Cardiac septum (tissue), 1 donor: ENCODE measurements around the gene PRAME. TPM values are rescaled to one million over a fixed set of nuclear protein-coding genes. Genes with fewer than 3 reads are reported as not detected.
"Not testable (repeated sequence)": the region's sequence is repeated elsewhere in the genome, so short reads cannot be mapped to it uniquely, and the experiment has no call there.

Source experiments
- DNase-seq: peaks from one replicate; pipeline ENCODE4 v3.0.0-alpha.2; 2020; ENCODE audit warnings: low spot score
- intact Hi-C: fragments of 100-400 bp; cut with DNase I; formaldehyde crosslinking; loops from one replicate; pipeline ENCODE4 v1.14.0; 2022
- total RNA-seq: library from RNA; stranded (reverse); fragmentation: NEBNext Ultra II Directional; extraction: Animal tissue kit (Norgen Biotek cat#: 25700); gene quantifications from one replicate; pipeline ENCODE4 v1.2.1, GENCODE V29; 2021
- donor health status: DM: no; HTN: no; CAD: no.

Gene PRAME
- total RNA-seq, 1 donor from 2014 or later, result 0.27 TPM

DNA sequence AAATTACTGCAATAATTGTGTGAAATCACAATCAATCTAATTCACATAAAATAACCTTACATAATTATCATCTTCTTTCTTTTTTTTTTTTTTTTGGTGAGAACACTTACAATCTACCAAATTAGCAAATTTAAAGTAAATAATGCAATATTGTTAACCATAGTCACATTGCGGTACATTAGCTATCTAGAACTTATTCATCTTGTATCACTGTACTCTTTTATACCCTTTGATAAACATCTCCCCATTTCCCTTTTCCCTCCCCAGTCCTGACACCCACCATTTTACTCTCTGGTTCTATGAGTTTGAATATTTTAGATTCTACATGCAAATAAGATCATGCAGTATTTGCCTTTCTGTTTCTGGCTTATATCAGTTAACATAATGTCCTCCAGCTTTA lies 24.0 kb upstream of the PRAME start:
- DNase-seq, result no peak
- intact Hi-C loops, result no loop called here

DNA sequence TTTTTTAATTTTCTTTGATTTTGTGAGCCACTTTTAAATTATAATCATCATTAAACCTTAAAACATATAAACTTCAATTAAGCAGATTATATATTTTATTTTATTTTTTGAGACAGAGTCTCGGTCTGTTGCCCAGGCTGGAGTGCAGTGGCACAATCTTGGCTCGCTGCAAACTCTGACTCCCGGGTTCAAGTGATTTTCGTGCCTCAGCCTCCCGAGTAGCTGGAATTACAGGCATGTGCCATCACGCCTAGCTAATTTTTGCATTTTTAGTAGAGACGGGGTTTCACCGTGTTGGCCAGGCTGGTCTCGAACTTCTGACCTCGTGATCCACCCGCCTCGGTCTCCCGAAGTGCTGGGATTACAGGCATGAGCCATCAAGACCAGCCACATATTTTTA lies 22.5 kb upstream of the PRAME start:
- DNase-seq, intact Hi-C loops: not testable (repeated sequence)

DNA sequence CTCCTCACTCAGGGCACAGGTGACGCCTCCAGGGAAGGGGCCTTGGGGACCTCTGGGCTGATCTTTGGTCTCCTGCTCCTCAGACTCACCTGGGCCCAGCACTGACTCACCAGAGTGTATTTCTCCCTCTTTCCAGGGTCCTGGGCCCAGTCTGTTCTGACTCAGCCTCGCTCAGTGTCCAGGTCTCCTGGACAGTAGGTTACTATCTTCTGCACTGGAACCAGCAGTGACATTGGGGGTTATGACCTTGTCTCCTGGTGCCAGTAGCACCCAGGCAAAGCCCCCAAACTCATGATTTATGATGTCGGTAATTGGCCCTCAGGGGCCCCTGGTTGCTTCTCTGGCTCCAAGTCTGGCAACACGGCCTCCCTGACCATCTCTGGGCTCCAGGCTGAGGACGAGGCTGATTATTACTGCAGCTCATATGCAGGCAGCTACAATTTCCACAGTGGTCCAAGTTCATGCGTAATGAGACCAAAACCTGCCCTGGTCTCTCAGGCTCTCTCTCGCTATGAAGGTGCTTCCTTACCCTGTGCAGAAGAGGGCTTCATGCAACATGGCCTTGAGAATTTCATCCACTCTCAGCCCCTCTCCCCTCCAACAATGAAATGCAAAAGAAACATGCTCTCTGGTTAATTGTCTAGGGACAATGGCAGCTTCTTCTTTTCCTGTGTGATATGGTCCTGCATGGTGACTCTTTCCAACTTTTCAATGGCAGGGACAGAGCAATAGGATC lies 21.0 kb upstream of the PRAME start:
- DNase-seq, result no peak

DNA sequence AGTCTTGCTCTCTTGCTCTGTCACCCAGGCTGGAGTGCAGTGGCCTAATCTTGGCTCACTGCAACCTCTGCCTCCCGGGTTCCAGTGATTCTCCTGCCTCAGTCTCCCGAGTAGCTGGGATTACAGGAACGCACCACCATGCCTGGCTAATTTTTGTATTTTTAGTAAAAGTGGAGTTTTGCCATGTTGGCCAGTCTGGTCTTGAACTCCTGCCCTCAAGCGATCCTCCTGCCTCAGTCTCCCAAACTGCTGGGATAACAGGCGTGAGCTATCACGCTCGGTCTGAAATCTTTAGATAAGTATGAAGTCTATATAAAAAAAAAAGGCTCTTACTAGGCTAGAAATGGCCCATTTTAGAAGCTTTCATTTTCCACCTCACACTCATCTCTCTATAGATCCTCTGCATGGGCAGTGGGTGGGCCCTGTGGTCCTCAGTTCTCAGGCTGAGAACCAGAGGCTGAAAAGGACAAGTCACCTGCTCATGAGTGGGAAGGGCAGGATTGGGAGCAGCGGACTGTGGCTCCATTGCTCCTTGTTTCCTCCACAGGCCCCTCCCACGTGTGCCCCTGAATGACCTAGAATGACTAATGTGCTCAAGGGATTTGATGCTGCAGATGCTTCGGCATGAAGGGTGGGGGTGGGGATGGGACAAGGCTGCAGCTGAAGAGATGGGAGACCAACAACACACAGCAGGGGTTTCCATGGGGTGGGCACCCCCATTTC lies 19.8 kb upstream of the PRAME start:
- intact Hi-C loops, result no loop called here

More for the DNA sequence above, 21.0 kb upstream of the PRAME start:
- intact Hi-C loops, result no loop called here

DNA sequence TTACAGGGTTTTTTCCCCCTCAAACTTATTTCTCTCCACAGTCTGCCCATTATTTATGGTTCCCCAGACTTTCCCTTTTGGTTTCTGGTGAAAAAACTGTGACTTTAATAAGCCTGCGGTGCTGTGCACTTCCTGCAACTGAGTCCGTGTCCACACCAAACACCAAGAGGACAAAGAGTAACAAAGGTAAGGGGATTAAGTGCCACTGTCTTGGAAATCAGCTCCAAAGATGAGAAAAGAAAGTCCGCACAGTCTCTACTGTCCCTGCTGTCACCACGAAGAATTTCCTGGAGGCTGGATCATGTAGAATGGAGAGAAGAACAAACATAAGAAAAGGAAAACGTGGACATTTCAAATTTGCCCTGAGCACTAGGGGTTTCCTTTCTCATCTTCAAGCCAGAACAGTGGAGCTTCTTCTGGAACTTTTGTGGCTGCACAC lies 17.9 kb upstream of the PRAME start:
- intact Hi-C loops, result no loop called here
- no peak for DNase-seq

More for the DNA sequence above, 19.8 kb upstream of the PRAME start:
- DNase-seq, result no peak

DNA sequence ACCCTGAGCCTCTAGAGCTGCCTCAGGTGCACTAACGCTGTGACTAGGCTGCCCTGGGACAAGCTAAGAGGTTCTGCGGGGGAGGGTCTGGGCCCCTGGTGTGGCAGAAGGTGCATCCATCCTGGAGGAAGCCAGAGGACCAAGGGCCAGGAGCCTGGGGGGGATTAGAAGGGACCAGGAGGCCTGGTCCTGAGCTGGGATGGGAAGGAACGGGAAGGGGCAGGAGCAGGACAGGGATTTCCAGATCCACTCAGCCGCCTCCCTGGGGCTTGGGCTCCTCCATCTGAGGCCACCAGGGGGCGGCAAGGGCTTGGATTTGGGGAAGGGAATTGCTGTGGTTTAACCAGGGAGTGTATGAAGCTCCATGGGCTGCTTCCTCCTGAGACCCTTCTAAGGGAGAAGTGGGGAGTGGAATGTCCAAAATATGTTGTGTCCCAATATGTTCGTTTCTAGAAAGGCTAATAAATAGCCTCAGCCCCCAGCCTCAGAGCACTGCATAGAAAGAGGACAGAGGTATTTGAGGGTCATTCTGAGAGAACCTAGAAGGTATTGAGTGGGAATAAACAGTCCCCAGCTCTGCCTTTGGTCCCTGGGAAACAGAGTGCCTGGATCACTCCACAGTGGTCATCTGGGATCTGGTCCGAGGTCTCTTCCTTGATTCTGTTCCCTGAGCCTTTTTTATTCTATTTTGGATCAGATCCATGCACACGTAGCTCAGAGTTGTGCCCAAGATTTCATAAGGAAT lies 17.4 kb upstream of the PRAME start:
- intact Hi-C loops, result no loop called here
- no peak for DNase-seq

DNA sequence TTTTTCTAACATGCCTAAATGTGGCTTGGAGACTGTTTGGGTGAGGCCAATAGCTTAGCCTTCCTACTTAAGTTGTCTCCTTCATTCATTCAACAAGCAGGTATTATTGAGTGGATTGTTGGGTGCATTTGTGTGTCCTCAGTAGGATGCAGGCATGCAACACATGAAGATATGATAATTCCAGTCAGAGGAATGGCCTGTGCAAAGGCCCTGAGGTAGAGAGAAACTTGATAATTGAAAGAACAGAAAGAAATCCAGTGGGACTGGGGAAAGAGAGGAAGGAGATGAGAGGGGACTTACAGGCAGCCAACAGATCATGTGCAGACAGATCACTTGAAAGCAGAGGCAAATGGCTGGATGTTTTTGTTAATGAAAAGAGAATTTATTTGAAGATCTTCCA lies 15.3 kb upstream of the PRAME start:
- intact Hi-C loops, result no loop called here
- DNase-seq, result no peak

DNA sequence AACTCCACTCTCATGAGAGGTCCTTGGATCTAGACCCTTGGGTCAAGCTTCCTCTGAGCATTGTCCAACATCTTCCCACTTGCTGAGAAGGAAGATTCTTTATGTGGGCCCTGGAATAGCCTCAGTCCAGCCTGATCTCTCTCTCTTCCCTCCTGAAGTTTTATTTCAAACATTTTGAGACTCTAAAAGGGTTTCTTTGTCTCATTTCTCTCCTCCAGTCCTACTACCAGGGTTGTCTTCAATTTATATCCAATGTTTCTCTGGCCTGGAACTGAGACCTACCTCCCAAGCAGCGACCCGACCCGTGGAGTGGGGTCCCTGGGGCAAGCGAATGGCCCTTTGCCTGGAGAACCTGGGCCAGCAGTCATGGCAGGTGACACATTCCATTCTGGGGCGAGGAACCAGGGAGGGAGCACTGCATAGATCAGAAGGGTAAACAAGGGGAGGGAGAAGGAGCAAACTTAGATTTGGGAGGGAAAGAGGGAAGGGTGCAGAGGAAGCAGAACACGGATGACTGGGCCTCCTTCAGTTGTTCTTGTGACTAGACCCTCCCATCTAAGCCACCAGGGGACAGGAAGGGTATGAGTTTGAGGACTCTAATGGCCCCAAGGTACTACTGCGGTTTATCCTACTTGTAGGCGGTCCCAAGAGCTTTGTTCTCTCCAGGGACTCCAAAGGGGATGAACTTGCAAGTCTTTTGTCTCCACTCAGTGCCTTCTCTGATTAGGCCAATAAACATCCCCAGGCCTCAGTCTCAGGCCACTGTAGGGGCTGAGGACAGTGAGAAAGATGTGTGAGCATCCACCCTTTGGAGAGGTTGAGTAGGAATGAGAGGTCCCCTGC lies 14.2 kb upstream of the PRAME start:
- DNase-seq, result no peak

DNA sequence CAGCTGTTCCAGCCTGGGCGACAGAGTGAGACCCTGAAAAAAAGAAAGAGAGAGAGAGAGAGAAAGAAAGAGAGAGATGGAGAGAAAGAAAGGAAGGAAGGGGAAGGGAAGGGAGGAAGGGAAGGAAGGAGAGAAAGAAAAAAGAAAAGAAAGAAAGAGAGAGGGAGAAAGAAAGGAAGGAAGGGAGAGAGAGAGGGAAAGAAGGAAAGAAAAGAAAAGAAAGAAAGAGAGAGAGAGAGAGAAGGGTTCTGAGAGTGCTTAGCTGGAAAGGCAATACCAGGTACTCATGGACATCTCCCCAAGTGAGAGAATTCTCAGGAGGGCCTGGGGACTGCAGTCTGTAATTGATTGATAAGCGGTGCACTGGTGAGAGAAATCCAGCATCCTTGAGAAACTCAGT lies 12.8 kb upstream of the PRAME start:
- no peak for DNase-seq
- intact Hi-C loops, result no loop called here

More for the DNA sequence above, 14.2 kb upstream of the PRAME start:
- intact Hi-C loops, result no loop called here

DNA sequence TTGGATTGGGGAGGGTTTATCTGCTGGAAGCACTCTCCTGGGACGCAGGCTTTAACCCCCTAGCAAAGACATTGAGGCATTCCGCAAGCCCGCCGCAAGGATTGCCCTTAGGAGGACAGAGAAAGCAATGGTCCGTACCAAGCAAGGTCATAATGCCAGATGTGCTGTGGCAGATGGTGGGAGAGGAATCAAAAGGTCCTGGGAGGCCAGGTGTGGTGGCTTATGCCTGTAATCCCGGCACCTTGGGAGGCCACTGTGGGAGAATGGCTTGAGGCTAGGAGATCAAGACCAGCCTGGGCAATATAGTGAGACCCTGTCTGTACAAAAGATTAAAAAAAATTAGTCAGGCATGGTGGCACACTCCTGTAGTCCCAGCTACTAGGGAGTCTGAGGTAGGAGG lies 12.4 kb upstream of the PRAME start:
- DNase-seq, result no peak
- intact Hi-C loops, result no loop called here

DNA sequence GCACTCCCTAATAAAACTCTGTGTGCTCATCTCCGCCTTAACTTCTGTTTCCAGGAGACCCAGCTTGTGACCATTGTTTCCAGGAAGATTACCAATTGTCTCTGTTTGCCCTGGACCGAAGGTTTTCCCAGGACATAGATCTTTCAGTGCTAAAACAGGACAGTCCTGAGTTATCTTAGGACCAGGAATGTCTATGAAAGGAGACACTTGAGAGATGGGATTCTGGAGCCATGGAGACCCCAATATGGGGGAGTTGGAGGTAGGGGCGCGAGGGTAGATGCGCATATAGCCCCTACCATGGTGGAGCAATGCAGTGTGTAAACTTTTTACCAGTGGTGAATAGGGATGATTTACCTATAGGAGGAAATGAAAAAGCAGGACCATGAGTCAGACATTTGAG lies 10.2 kb upstream of the PRAME start:
- DNase-seq, result no peak
- intact Hi-C loops, result no loop called here

DNA sequence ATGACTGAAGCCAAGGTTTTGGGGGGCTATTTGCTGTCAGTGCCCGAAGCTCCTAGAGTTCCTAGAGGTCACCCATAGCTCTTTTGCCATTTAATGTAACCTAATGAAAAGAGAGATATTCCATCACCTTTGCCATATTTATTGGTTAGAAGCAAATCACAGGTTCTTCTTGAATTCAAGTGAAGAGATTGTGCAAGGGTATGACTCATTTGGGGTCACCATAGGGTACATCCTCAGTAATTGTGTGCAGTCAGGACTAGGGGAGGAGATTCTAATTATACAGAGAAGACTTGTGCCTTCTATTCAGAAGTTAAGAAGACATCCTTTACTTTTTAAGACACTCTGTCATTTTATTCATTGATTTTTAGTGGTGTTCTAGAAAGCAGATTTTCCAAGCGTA lies 6.9 kb upstream of the PRAME start:
- intact Hi-C loops, result no loop called here
- DNase-seq, result no peak

DNA sequence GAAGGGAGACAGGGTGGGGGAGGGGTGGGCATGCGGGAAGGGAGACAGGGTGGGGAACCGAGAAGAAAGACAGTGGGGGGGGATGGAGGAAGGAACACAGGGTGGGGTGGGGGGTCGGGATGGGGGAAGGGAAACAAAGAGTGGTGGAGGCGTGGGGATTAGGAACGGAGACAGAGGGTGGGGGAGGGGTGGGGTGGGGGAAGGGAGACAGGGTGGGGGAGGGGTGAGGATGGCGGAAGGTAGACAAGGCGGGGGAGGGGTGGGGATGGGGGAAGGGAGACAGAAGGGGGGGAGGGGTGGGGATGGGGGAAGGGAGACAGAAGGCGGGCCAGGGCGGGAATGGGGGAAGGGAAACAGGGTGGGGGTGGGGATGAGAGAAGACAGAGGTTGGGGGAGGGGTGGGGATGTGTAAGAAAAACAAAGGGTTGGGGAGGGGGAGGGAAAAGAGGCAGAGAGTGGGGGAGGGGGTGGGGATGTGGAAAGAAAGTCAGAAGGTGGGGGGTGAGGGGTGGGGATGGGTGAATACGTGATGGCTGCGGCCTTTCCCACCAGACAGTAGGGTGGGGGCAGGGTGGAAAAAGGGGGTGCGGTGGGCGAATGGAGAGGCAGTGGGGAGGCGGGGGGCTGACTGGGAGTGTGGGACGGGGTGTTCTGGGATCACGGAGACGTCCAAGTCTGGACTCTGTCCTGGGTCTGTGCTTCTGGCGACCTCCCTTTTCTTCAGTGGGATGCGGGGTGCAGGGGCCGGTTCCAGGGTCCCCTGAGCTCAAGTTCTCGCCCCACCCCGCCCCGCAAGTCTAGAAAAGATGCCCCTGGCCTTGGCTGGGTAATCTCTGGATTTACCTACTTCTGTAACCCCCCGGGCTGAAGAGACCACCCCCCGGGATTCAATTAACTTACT lies 744 bp downstream of the PRAME start:
- intact Hi-C loops, result no loop called here
- DNase-seq, result no peak

DNA sequence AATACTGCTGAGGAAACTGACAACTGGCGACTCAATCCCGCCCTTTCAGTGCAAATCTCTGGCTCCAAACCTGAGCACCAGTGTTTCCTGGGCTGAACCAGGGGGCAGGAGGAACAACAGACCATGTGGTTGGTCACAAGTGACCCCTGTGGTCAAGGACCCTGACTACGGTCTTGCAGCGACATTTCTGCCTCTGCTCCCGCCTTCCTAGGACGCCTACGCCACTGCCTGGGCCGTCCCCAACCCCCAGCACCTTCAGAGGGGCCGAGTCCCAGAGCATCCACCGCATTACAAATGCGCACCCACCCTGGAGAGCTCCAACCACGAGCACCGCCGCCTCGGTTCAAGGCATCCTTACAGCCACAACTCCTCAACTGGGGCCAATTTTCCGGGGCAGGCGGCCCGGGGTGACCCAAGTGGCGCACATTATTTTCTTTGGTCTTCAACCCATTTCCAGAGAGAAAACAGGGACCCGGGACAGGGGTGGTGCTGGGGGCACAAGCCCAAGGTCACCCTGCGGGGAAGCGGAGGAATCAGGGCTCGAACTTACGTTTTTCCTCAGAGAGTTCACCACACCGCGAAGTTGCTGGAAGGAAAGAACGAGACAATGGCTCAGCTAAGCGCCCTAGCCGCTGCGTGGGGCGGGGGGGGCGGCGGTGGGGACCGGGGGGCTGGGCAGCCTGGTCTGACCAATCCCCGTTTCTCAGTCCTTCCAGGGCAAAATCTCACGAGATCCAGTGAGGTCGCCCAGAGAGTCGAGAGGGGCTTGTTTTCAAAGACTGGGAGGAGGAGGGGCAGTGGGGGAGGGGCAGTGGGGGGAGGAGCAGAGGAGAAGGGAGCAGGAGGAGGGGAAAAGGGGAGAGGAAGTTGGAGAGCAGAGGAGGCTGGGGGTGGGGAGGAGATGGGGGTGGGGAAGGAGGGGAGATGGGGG lies 1.8 kb downstream of the PRAME start:
- intact Hi-C loops, result no loop called here
- no peak for DNase-seq

DNA sequence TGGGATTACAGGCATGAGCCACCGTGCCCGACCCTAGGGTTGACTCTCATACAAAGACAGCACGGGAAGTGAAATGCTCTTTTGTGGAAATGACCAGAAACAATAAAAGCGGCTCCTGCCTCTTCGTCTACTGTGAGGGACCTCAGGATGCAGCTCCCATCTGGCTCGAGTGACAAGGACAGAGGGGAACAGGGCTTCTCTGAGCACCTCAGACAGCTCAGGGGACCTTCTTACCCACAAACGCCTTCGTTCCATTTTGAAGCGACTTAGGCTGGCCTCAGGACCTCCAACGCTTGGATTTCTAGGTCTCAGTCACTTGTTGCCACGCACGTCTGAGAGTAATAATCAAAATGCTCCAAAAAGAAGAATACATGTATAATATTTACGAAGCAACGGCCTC lies 2.5 kb downstream of the PRAME start:
- no peak for DNase-seq
- intact Hi-C loops, result no loop called here

DNA sequence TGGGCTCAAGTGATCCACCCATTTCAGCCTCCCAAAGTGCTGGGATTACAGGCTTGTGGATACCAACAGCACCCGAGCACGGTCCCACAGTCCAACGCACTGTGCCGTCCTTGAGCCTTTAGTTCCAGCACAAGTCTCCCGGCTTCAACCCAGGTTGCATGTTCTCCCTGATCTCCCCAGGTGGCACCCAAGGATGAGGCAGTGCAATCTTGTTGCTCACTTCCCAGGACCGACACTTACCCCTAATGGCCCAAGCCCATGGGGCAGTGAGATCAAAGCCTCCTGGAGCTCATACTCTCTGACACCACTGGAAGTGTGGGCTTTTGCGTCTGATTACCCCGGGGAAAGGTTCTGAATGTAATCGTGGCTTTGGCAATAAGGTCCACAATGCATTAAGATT lies 3.5 kb downstream of the PRAME start:
- DNase-seq, result no peak
- intact Hi-C loops, result no loop called here

DNA sequence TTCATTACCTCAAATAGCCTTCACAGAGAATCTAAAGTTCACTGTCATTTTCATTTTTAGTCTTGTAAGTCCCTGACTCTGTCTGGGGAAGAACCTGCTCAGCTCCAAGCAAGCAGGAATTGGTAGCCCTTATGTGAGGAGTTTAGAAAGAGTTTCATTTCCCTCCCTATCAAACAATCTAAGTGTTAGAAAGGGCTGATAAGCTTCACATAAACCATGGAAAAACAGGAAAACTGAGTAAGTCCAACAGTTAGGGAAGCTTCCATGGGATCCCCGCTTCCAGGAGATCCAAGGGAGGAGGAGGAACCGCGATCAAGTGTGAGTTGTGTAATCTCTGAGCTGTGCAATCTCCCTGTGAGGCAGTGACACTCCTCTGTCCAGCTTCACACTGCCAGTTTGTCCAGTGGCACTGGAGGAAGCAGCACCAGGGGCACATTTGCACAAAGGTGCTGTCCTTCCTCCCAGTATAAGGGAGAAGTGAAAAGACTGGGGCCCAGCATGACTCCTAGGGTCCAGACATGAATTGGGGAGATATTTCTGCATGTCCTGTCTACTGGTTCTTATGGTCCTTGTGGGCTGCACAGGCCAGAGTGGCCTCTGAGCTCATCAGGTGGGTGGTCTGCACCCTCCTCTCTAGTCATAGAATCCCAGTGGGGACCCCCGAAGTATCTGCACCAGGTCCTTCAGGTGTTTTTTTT lies 4.3 kb downstream of the PRAME start:
- intact Hi-C loops, result no loop called here
- DNase-seq, result no peak
